Astrocyte (in vitro differentiated cells and primary cell): ENCODE data around the gene SAMM50.

Experiments used
- CTCF ChIP-seq: IDR thresholded peaks from 2 replicates; pipeline ENCODE4 v1.5.1; 2011; ENCODE audit warnings: low read depth, mild to moderate bottlenecking, inconsistent platforms, low read length, moderate library complexity; ENCODE audit not compliant: insufficient read depth
- EZH2 ChIP-seq: IDR thresholded peaks from 2 replicates; pipeline ENCODE4 v1.6.1; 2012; ENCODE audit warnings: mild to moderate bottlenecking, low read length, inconsistent platforms; ENCODE audit not compliant: insufficient read depth

DNA sequence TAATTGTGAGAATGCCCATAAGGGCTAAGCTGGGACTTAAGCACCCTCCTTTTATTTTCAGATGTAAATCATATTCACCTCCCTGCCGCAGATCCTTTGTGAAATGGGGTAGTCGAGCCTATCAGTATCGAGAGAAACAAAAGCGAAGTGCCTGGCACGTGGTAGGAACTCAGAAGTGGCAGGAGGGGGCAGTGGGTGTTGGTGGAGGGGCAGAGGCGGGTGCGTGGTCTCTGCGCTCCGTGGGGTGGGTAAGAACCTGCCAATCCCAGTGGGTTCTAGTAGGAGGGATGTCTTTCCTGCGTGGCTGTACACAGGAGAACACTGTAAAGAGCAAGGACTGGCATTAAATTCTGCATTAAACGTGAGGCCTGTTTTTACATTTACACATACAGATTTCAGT, 47.1 kb downstream of the SAMM50 start:
- no peak for TF ChIP-seq CTCF
- no peak for TF ChIP-seq EZH2
